Kidney epithelial cell (primary cell): ENCODE data around the gene LAMC1. TPM values are rescaled to one million over a fixed set of nuclear protein-coding genes. Genes with fewer than 3 reads are reported as not detected.

ENCODE experiments used
- DNase-seq: peaks from one replicate; pipeline ENCODE4 v3.0.0-alpha.2; 2010; ENCODE audit warnings: low read depth
- H3K27me3 ChIP-seq: 2 replicates; pipeline ENCODE4 v1.6.0; 2011; ENCODE audit warnings: low read length; ENCODE audit not compliant: control insufficient read depth, insufficient read depth
- H3K36me3 ChIP-seq: 2 replicates; pipeline ENCODE4 v1.5.1; 2011; ENCODE audit warnings: low read length; ENCODE audit not compliant: control insufficient read depth, insufficient read depth
- H3K4me3 ChIP-seq: 2 replicates; pipeline ENCODE4 v1.5.1; 2011; ENCODE audit warnings: low read depth, mild to moderate bottlenecking, control low read depth, low read length
- total RNA-seq: library from RNA; depleted of rRNA; stranded (reverse); fragments of >200 nt; gene quantifications from 2 replicates; pipeline ENCODE4 v1.2.3, GENCODE V29; 2015
- TF ChIP-seq, protein P1 (sequence below): IDR thresholded peaks from 2 replicates; pipeline ENCODE4 v1.5.1; 2011; ENCODE audit warnings: mild to moderate bottlenecking, moderate library complexity, low read length, control low read depth, inconsistent platforms; ENCODE audit not compliant: insufficient read depth, poor library complexity, severe bottlenecking

The LAMC1 gene
- total RNA-seq, 1 donor from 2014 or later = 172 TPM

GRCh38 chr1:183027791-183028190 lies 4.6 kb downstream of the LAMC1 start:
- Histone ChIP-seq H3K4me3 (no peak overlapping the region), H3K36me3 (no peaks in the 10 kb centered on the region), H3K27me3 (no peaks in the 10 kb centered on the region)
- DNase-seq = no peak
- TF ChIP-seq, protein P1, sequence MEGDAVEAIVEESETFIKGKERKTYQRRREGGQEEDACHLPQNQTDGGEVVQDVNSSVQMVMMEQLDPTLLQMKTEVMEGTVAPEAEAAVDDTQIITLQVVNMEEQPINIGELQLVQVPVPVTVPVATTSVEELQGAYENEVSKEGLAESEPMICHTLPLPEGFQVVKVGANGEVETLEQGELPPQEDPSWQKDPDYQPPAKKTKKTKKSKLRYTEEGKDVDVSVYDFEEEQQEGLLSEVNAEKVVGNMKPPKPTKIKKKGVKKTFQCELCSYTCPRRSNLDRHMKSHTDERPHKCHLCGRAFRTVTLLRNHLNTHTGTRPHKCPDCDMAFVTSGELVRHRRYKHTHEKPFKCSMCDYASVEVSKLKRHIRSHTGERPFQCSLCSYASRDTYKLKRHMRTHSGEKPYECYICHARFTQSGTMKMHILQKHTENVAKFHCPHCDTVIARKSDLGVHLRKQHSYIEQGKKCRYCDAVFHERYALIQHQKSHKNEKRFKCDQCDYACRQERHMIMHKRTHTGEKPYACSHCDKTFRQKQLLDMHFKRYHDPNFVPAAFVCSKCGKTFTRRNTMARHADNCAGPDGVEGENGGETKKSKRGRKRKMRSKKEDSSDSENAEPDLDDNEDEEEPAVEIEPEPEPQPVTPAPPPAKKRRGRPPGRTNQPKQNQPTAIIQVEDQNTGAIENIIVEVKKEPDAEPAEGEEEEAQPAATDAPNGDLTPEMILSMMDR = no peak

DNA sequence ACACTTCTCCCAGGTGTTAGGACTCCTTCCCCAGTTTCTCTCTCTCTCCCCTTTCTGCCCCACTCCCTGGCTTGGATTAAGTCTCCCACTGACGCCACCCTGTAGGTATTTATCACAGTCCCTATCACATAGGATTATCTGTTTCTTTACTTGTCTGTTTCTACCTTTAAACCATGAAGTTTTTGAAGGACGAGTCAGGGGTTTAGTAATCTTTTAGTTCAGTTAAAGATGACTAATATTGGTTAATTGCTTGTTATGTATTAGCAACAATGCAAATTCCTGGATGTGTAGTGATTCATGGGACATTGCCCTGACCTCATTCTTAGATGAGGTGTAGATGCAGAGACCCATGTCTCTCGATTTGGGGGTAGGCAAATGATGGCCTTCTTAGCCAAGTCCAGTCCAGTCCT lies 6.4 kb downstream of the LAMC1 start:
- TF ChIP-seq, protein P1 = no peak
- DNase-seq = peak; percentile 69
- H3K4me3 ChIP-seq = no peak overlapping the region
- no peaks in the 10 kb centered on the region for H3K36me3 ChIP-seq
- H3K27me3 ChIP-seq = no peaks in the 10 kb centered on the region

GRCh38 chr1:183030053-183030452 lies 6.8 kb downstream of the LAMC1 start:
- H3K4me3 ChIP-seq = no peak overlapping the region

DNA sequence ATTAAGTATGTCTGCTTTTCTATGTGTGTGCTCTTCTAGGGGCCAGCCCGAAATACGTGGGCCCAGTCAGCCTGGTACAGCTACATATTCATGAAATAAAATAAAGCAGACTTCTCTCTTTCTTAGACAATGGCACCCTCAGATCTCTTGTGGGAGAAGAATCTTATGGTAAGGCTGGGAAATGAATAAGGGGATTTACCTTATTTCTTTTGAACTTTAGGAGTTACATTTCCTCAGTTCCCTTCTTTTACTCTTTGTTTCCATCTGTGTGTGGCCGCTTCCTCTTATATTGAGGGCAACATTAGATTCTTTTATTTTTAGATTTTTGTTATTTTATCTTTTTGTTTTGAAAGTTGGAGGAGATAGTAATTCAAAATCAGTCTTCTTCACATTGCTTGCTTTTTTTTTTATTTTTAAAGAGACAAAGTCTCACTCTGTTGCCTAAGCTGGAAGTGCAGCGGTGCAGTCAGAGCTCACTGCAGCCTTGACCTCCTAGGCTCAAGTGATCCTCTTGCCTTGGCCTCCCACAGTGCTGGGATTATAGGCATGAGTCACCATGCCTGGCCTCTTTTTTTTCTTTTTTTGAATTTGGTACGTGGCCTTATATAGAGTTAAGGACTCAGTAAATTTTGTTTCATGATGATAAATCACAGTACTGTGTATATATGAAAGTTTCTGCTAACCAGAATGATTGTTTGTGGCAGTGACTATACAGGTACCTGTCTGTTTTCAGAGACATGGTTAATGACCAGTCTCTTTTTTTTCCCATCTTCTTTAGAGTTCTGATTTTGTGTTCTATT lies 9.1 kb downstream of the LAMC1 start:
- TF ChIP-seq, protein P1 = no peak
- H3K27me3 ChIP-seq = no peaks in the 10 kb centered on the region
- no peak for DNase-seq

More at GRCh38 chr1:183030053-183030452, 6.8 kb downstream of the LAMC1 start:
- Histone ChIP-seq H3K36me3 (no peaks in the 10 kb centered on the region), H3K27me3 (no peaks in the 10 kb centered on the region)
- TF ChIP-seq, protein P1 = no peak
- DNase-seq = no peak

DNA sequence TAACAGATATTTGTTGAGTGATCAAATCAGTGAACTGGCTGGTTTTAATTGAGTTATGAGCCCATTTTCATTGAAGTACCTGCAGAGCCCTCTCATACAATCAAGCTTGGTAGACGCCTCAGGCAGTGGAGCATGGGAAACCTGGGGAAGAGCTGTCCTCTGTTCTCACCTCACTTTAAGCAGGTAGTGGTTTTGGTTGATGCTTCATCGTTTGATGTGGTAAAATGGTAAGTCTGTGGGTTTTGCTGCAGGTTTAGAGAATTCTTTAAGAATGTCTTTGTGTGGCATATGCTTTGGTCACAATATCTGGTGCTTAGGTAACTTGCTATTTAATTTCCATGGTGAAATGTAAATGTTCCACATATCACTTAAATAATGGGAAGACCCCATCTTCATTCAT lies 10.0 kb downstream of the LAMC1 start:
- no peaks in the 10 kb centered on the region for H3K27me3 ChIP-seq

More for the DNA sequence above, 9.1 kb downstream of the LAMC1 start:
- no peaks in the 10 kb centered on the region for H3K36me3 ChIP-seq
- H3K4me3 ChIP-seq = no peak overlapping the region

More for the DNA sequence above, 10.0 kb downstream of the LAMC1 start:
- TF ChIP-seq, protein P1 = no peak
- H3K36me3 ChIP-seq = no peaks in the 10 kb centered on the region
- H3K4me3 ChIP-seq = no peak overlapping the region
- no peak for DNase-seq
